ENCODE data around the gene CHRND.

GRCh38 chr2:232525791-232526371 lies at the start of gene CHRND:
- no peak for TF ChIP-seq CTCF (conservative IDR thresholded peaks at IDR 0.05; ENCODE audit: low read length)
- no peak for TF ChIP-seq EZH2phosphoT487 (IDR thresholded peaks at IDR 0.05; ENCODE audit: borderline replicate concordance, low read depth, low read length)

All from OCI-LY7 (cell line).